ENCODE measurements around the gene TMEM163. TPM values are rescaled to one million over a fixed set of nuclear protein-coding genes. Genes with fewer than 3 reads are reported as not detected.

TMEM163 gene
- total RNA-seq, 4 donors from 2014 or later = 0.42 to 1.3 (median 1.1) TPM

GRCh38 chr2:134408386-134408785 is 310.4 kb downstream of the TMEM163 start:
- WGBS = 51% methylated on average over 3 of the region's 3 CpGs
- H3K27ac ChIP-seq (replicated peaks in 1 of 4) = no peak overlapping the region

DNA sequence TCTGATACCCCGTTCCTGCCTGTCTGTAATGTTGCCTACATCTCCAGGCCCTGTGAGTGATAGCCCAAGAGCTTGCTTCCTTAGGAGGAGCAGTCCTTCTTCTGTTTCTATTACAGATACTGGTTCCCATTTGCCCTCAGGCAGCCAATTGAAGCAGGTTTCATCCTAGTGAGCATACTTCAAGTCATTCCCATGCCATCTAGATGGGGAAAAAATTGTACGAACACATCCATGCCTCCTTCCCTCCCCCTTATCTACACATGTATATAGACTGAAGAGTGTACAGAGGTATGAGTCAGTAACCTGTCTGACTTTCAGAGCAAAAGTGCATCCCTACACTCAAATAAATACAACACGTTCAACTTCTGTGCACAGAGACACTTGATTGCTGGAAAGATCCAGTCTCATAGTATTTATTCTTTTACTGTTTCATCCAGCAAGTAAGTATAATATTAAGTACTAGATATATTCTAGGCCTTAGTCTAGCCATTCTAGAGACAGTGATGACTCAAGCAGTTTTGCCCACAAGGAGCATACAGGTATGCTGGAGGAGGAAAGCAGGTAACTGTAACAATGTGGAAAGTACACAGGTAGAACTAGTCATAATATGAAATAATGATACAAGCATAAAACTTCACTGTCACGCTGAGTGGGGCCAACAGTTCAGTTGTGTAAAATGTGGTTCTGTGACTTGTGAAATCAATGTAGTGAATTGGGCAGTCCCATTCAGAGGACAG is 311.5 kb downstream of the TMEM163 start:
- intact Hi-C loops (cut with DNase I) = no loop called here
- Histone ChIP-seq H3K27ac (replicated peaks in 1 of 4) (no peak overlapping the region), H3K27me3 (no peaks in the 10 kb centered on the region), H3K9me3 (no peaks in the 10 kb centered on the region), H3K36me3 (peaks cover 0 to 7% (median 3%) of the 10 kb centered on the region in 4 donors), H3K4me3 (no peak overlapping the region), H3K4me1 (peaks cover 44 to 50% (median 47%) of the 10 kb centered on the region in 4 donors)
- DNase-seq (ENCODE audit: extremely low spot score) = no peak
- WGBS = 92% methylated on average over 4 of the region's 4 CpGs
- TF ChIP-seq POLR2A (IDR thresholded peaks at IDR 0.05; ENCODE audit: low read depth) (no peak), POLR2AphosphoS5 (IDR thresholded peaks at IDR 0.05) (no peak), EP300 (IDR thresholded peaks at IDR 0.05) (no peak)
- TF ChIP-seq, protein P1, sequence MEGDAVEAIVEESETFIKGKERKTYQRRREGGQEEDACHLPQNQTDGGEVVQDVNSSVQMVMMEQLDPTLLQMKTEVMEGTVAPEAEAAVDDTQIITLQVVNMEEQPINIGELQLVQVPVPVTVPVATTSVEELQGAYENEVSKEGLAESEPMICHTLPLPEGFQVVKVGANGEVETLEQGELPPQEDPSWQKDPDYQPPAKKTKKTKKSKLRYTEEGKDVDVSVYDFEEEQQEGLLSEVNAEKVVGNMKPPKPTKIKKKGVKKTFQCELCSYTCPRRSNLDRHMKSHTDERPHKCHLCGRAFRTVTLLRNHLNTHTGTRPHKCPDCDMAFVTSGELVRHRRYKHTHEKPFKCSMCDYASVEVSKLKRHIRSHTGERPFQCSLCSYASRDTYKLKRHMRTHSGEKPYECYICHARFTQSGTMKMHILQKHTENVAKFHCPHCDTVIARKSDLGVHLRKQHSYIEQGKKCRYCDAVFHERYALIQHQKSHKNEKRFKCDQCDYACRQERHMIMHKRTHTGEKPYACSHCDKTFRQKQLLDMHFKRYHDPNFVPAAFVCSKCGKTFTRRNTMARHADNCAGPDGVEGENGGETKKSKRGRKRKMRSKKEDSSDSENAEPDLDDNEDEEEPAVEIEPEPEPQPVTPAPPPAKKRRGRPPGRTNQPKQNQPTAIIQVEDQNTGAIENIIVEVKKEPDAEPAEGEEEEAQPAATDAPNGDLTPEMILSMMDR (IDR thresholded peaks at IDR 0.05) = no peak

More at GRCh38 chr2:134408386-134408785, 310.4 kb downstream of the TMEM163 start:
- TF ChIP-seq, protein P1 (IDR thresholded peaks at IDR 0.05) = no peak
- no peak for TF ChIP-seq EP300 (IDR thresholded peaks at IDR 0.05)
- TF ChIP-seq POLR2AphosphoS5 (IDR thresholded peaks at IDR 0.05) = no peak
- TF ChIP-seq POLR2A (IDR thresholded peaks at IDR 0.05; ENCODE audit: low read depth) = no peak
- DNase-seq (ENCODE audit: extremely low spot score) = no peak
- peaks cover 36 to 47% (median 39%) of the 10 kb centered on the region in 4 donors for H3K4me1 ChIP-seq
- no peaks in the 10 kb centered on the region for H3K9me3 ChIP-seq
- intact Hi-C loops (cut with DNase I) = no loop called here
- H3K36me3 ChIP-seq = peaks cover 0 to 13% (median 1%) of the 10 kb centered on the region in 4 donors
- no peaks in the 10 kb centered on the region for H3K27me3 ChIP-seq
- H3K4me3 ChIP-seq = no peak overlapping the region

DNA sequence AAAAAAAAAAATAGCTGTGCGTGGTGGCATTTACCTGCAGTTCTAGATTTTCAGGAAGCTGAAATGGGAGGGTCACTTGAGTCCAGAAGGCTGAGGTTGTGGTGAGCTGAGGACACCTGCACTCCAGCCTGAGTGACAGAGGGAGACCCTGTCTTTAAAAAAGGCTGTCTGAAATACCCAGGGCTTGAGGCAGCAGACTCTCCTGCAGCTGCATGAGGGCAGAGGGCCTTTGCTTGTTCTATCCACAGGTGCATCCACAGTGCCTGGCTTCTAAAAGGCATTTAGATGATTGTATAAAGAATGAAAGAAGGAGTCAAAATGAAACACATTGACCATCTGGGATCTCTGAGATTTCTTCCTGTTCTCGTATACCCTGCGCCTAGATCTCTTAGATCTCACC is 312.1 kb downstream of the TMEM163 start:
- no peak overlapping the region for H3K27ac ChIP-seq (replicated peaks in 1 of 4)
- H3K27me3 ChIP-seq = no peaks in the 10 kb centered on the region
- no peak overlapping the region for H3K4me3 ChIP-seq
- H3K4me1 ChIP-seq = peaks cover 44 to 53% (median 46%) of the 10 kb centered on the region in 4 donors
- 97% methylated on average over 3 of the region's 3 CpGs for WGBS
- no peaks in the 10 kb centered on the region for H3K9me3 ChIP-seq
- TF ChIP-seq POLR2AphosphoS5 (IDR thresholded peaks at IDR 0.05) (no peak), EP300 (IDR thresholded peaks at IDR 0.05) (no peak)
- intact Hi-C loops (cut with DNase I) = no loop called here
- peaks cover 0 to 7% (median 3%) of the 10 kb centered on the region in 4 donors for H3K36me3 ChIP-seq
- DNase-seq (ENCODE audit: extremely low spot score) = no peak

DNA sequence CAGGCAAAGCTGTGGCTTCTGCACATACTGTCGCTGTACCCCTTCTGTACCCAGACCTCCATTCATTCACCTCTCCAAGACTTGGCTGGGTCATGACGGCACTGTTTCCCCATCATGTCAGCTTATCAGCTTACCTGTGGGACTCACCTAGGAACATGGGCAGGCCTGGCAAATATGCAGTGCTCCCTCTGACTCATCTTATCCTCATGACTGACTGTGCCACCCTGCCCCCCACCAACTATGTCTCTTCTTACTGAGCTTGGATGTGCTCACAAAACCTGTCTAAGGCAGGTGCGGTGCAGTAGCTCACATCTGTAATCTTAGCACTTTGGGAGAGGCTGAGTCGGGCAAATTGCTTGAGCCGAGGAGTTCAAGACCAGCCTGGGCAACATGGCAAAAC is 312.5 kb downstream of the TMEM163 start:
- Histone ChIP-seq H3K4me1 (peaks cover 44 to 53% (median 46%) of the 10 kb centered on the region in 4 donors), H3K36me3 (peaks cover 0 to 7% (median 3%) of the 10 kb centered on the region in 4 donors), H3K4me3 (no peak overlapping the region), H3K27me3 (no peaks in the 10 kb centered on the region), H3K27ac (replicated peaks in 1 of 4) (no peak overlapping the region), H3K9me3 (no peaks in the 10 kb centered on the region)
- DNase-seq (ENCODE audit: extremely low spot score) = no peak
- intact Hi-C loops (cut with DNase I) = no loop called here
- TF ChIP-seq, protein P1 (IDR thresholded peaks at IDR 0.05) = no peak
- TF ChIP-seq POLR2A (IDR thresholded peaks at IDR 0.05; ENCODE audit: low read depth) (no peak), POLR2AphosphoS5 (IDR thresholded peaks at IDR 0.05) (no peak), EP300 (IDR thresholded peaks at IDR 0.05) (no peak)
- WGBS = 90% methylated on average over 4 of the region's 5 CpGs

Other genes starting within 250 kb of the TMEM163 start
- not detected for gene ACMSD, start 119.6 kb upstream of the TMEM163 start, total RNA-seq
- gene CCNT2, start 199.8 kb upstream of the TMEM163 start, total RNA-seq = 10 to 100 TPM; 16.1 to 29.1 (median 20.5) TPM

Data from esophagus muscularis mucosa (tissue), 4 donors.